H1 (cell line): Measurements from ENCODE around the gene AAMDC. TPM values are rescaled to one million over a fixed set of nuclear protein-coding genes. Genes with fewer than 3 reads are reported as not detected.

Experiments used
- CTCF ChIA-PET: fragments of 300-600 bp; sonication (Branson Sonifier 250); formaldehyde crosslinking; loops from one replicate; lab custom pipeline; 2021; ENCODE audit not compliant: partially characterized antibody; lab: Charles Lee
- POLR2A ChIA-PET: fragments of 300-600 bp; sonication (Branson Sonifier 250); formaldehyde crosslinking; loops from one replicate; lab custom pipeline; 2021; ENCODE audit warnings: inconsistent platforms; ENCODE audit not compliant: partially characterized antibody; lab: Charles Lee
- DNase-seq, 2 experiments: peaks; one replicate each; pipeline versions ENCODE4 v3.0.0 to v3.0.0-alpha.2; 2010 to 2022; ENCODE audit warnings: low spot score in 2 of 2, low read depth in 1 of 2, mixed read lengths in 1 of 2
- FAIRE-seq: peaks from 2 replicates; lab custom pipeline; 2011; peaks lifted over from hg19 to GRCh38; lab: Jason Lieb, UNC
- H2AFZ ChIP-seq: 2 replicates; pipeline ENCODE4 v1.8.1; 2012; ENCODE audit warnings: low read length, inconsistent platforms
- H2AK5ac ChIP-seq: 2 replicates; pipeline ENCODE4 v1.6.1; 2013; ENCODE audit warnings: low read depth, low read length
- H2BK120ac ChIP-seq: replicated peaks from 2 replicates; pipeline ENCODE3; 2013; ENCODE audit warnings: low read depth, low read length, inconsistent platforms
- H2BK12ac ChIP-seq: 2 replicates; pipeline ENCODE4 v1.6.1; 2013; ENCODE audit warnings: low read depth, low read length
- H2BK15ac ChIP-seq: 2 replicates; pipeline ENCODE4 v1.6.1; 2013; ENCODE audit warnings: low read length
- H2BK20ac ChIP-seq: 2 replicates; pipeline ENCODE4 v1.6.1; 2013; ENCODE audit warnings: low read length
- H2BK5ac ChIP-seq: 2 replicates; pipeline ENCODE4 v1.6.1; 2013; ENCODE audit warnings: low read depth, low read length
- H3K14ac ChIP-seq: 2 replicates; pipeline ENCODE4 v1.6.1; 2013; ENCODE audit warnings: inconsistent platforms; ENCODE audit not compliant: insufficient read length
- H3K18ac ChIP-seq: 2 replicates; pipeline ENCODE4 v1.6.1; 2013; ENCODE audit warnings: low read length; ENCODE audit errors: extremely low read depth
- H3K23ac ChIP-seq: 2 replicates; pipeline ENCODE4 v1.6.1; 2013; ENCODE audit warnings: inconsistent platforms; ENCODE audit not compliant: insufficient read length
- H3K23me2 ChIP-seq: 2 replicates; pipeline ENCODE4 v1.6.1; 2013; ENCODE audit warnings: low read depth, low read length
- H3K27ac ChIP-seq: 2 replicates; pipeline ENCODE4 v1.6.1; 2011; ENCODE audit warnings: low read depth, low read length, inconsistent platforms
- H3K27me3 ChIP-seq, 4 experiments: replicated peaks in 1 of 4; 1 replicate in 1 of 4; 2 replicates in 3 of 4; pipeline versions ENCODE4 v1.6.1 to v1.8.1; 2011 to 2013; ENCODE audit warnings: low read length in 3 of 4, mild to moderate bottlenecking in 3 of 4, inconsistent platforms in 2 of 4, mixed read lengths in 2 of 4, moderate library complexity in 1 of 4; ENCODE audit not compliant: control insufficient read depth in 3 of 4, insufficient read depth in 3 of 4; ENCODE audit errors: extremely low read depth in 1 of 4
- H3K36me3 ChIP-seq, 4 experiments: 2 replicates each; pipeline versions ENCODE4 v1.6.1 to v1.8.1; 2011 to 2013; ENCODE audit warnings: mild to moderate bottlenecking in 4 of 4, low read length in 3 of 4, moderate library complexity in 2 of 4, control low read depth in 1 of 4, inconsistent platforms in 1 of 4; ENCODE audit not compliant: insufficient read depth in 4 of 4, control insufficient read depth in 2 of 4
- H3K4ac ChIP-seq: replicated peaks from 2 replicates; pipeline ENCODE3; 2013; ENCODE audit warnings: low read length, low read depth, mixed read lengths, inconsistent platforms; ENCODE audit not compliant: insufficient read length
- H3K4me1 ChIP-seq, 4 experiments: replicated peaks in 1 of 4; 1 replicate in 1 of 4; 2 replicates in 3 of 4; pipeline versions ENCODE4 v1.6.1 to v1.8.1; 2011 to 2013; ENCODE audit warnings: low read length in 3 of 4, inconsistent platforms in 2 of 4, mixed read lengths in 1 of 4; ENCODE audit not compliant: insufficient read depth in 4 of 4, control insufficient read depth in 3 of 4
- H3K4me2 ChIP-seq, 2 experiments: 2 replicates each; pipeline versions ENCODE4 v1.6.1 to v1.8.1; 2011 to 2013; ENCODE audit warnings: low read depth in 2 of 2, low read length in 2 of 2, control low read depth in 1 of 2, inconsistent platforms in 1 of 2, mild to moderate bottlenecking in 1 of 2; ENCODE audit not compliant: insufficient read depth in 1 of 2
- H3K4me3 ChIP-seq, 4 experiments: fragments of 200-600, 300-600 bp in 1 of 4; sonication (generic), shearing (Covaris generic), sonication (Bioruptor Twin) in 1 of 4; 2 replicates each; pipeline versions ENCODE4 v1.5.1 to v1.8.1; 2011 to 2016; ENCODE audit warnings: low read length in 4 of 4, low read depth in 3 of 4, control low read depth in 2 of 4, inconsistent platforms in 2 of 4, mild to moderate bottlenecking in 2 of 4, mixed read lengths in 1 of 4, moderate library complexity in 1 of 4; ENCODE audit not compliant: insufficient read depth in 2 of 4; ENCODE audit errors: extremely low read depth in 1 of 4
- H3K56ac ChIP-seq: replicated peaks from 2 replicates; pipeline ENCODE3; 2013; ENCODE audit warnings: low read depth, mild to moderate bottlenecking, mixed read lengths, low read length, inconsistent platforms; ENCODE audit not compliant: insufficient read length
- H3K79me1 ChIP-seq: 2 replicates; pipeline ENCODE4 v1.6.1; 2013; ENCODE audit warnings: low read depth, low read length, control low read depth
- H3K79me2 ChIP-seq, 2 experiments: 2 replicates each; pipeline versions ENCODE4 v1.6.1 to v1.8.1; 2012 to 2013; ENCODE audit warnings: low read length in 2 of 2, mild to moderate bottlenecking in 2 of 2, inconsistent platforms in 1 of 2; ENCODE audit not compliant: insufficient read depth in 2 of 2, control insufficient read depth in 1 of 2
- H3K9ac ChIP-seq, 4 experiments: replicated peaks in 1 of 4; 1 replicate in 1 of 4; 2 replicates in 3 of 4; pipeline versions ENCODE4 v1.6.1 to v1.8.1; 2011 to 2013; ENCODE audit warnings: low read depth in 3 of 4, low read length in 3 of 4, control low read depth in 2 of 4, mild to moderate bottlenecking in 2 of 4, moderate library complexity in 2 of 4, inconsistent platforms in 1 of 4; ENCODE audit errors: extremely low read depth in 1 of 4
- H3K9me3 ChIP-seq, 2 experiments: 2 replicates each; pipeline versions ENCODE4 v1.6.1 to v1.8.1; 2012 to 2013; ENCODE audit warnings: mild to moderate bottlenecking in 2 of 2, moderate library complexity in 2 of 2, control low read depth in 1 of 2, inconsistent platforms in 1 of 2, low read depth in 1 of 2, low read length in 1 of 2, mixed read lengths in 1 of 2; ENCODE audit not compliant: insufficient read depth in 2 of 2
- H4K20me1 ChIP-seq, 2 experiments: replicated peaks in 1 of 2; 2 replicates each; pipeline versions ENCODE3 to v1.8.1; 2011 to 2013; ENCODE audit warnings: inconsistent platforms in 2 of 2, low read length in 2 of 2, mild to moderate bottlenecking in 1 of 2; ENCODE audit not compliant: insufficient read depth in 2 of 2, control insufficient read depth in 1 of 2
- H4K5ac ChIP-seq: 2 replicates; pipeline ENCODE4 v1.6.1; 2013; ENCODE audit warnings: low read length, low read depth, mixed read lengths, inconsistent platforms; ENCODE audit not compliant: insufficient read length
- H4K8ac ChIP-seq: 2 replicates; pipeline ENCODE4 v1.8.0; 2013; ENCODE audit warnings: mild to moderate bottlenecking, moderate library complexity, low read length, inconsistent platforms; ENCODE audit not compliant: insufficient read depth; ENCODE audit errors: extremely low read depth
- H4K91ac ChIP-seq: replicated peaks from 2 replicates; pipeline ENCODE3; 2013; ENCODE audit warnings: low read length, mixed read lengths, inconsistent platforms; ENCODE audit not compliant: insufficient read length
- ATF3 ChIP-seq: IDR thresholded peaks from 2 replicates; pipeline ENCODE4 v1.6.1; 2011; ENCODE audit warnings: low read depth, mild to moderate bottlenecking, low read length; ENCODE audit not compliant: insufficient read depth
- CBX8 ChIP-seq: fragments of 300-800, 300-1000 bp; sonication (generic); IDR thresholded peaks from 2 replicates; pipeline ENCODE4 v1.7.1; 2016; ENCODE audit warnings: low read depth, low read length, borderline replicate concordance
- CHD1 ChIP-seq: IDR thresholded peaks from 2 replicates; pipeline ENCODE4 v1.6.1; 2012; ENCODE audit warnings: low read depth, low read length, improper control_type of control experiment
- E2F6 ChIP-seq: IDR thresholded peaks from 2 replicates; pipeline ENCODE4 v1.6.1; 2012; ENCODE audit warnings: inconsistent platforms
- JUND ChIP-seq: IDR thresholded peaks from 2 replicates; pipeline ENCODE4 v1.6.1; 2011; ENCODE audit warnings: mild to moderate bottlenecking, improper control_type of control experiment, low read length
- TEAD4 ChIP-seq: IDR thresholded peaks from 2 replicates; pipeline ENCODE4 v1.6.1; 2012; ENCODE audit warnings: low read depth, low read length, inconsistent platforms, mixed read lengths
- polyA plus RNA-seq, 7 experiments: library from polyadenylated mRNA; depleted of rRNA in 3 of 7; stranded (reverse) in 5 of 7; unstranded in 2 of 7; fragments of >200 nt in 5 of 7; fragments of 200-250 nt in 2 of 7; gene quantifications; 1 replicate in 5 of 7; 2 replicates in 1 of 7; 4 replicates in 1 of 7; pipeline versions ENCODE4 v1.2.1 to v1.2.3, GENCODE V29; 2011 to 2013; ENCODE audit warnings: missing spikeins in 2 of 7, mixed read lengths in 2 of 7
- total RNA-seq: library from RNA; stranded (reverse); fragmentation: NEBNext Ultra II Directional; extraction: Animal tissue kit (Norgen Biotek cat#: 25700); gene quantifications from 2 replicates; pipeline ENCODE4 v1.2.1, GENCODE V29; 2021

Gene AAMDC
- total and polyA plus RNA-seq, 2 of the 8 experiments (the other 6 are each of a cell fraction or from before 2014, with no cell fraction given), result 17.2 to 19.5 TPM

- H3K9ac ChIP-seq, result no peak overlapping the region
- H3K14ac ChIP-seq, result no peak overlapping the region
- H4K20me1 ChIP-seq, result peaks cover 10 to 14% of the 10 kb centered on the region in 2 experiments
- TF ChIP-seq ATF3 (no peak), CBX8 (no peak), TEAD4 (peak; percentile 99), E2F6 (no peak), CHD1 (no peak), JUND (no peak)
- no peak overlapping the region for H4K91ac ChIP-seq
- no peak overlapping the region for H2BK5ac ChIP-seq
- H3K4me3 ChIP-seq, result no peak overlapping the region
- no peaks in the 10 kb centered on the region; a peak in 1 of 8 replicates for H3K36me3 ChIP-seq
- H4K5ac ChIP-seq, result no peak overlapping the region
- H3K56ac ChIP-seq, result no peak overlapping the region
- H3K27ac ChIP-seq, result no peak overlapping the region
- ChIA-PET CTCF (interaction anchor here (2.2 to 2.4 kb wide), 2 partner anchors 10 to 220 kb away, joined by 5 to 11 read pairs; no protein-coding TSS in a partner anchor), POLR2A (interaction anchor here (0.8 kb wide), 1 partner anchor 10 kb away, joined by 3 read pairs; no protein-coding TSS in a partner anchor)
- H3K79me2 ChIP-seq, result peaks cover 3 to 96% of the 10 kb centered on the region in 2 experiments; a peak in 3 of 4 replicates
- no peak overlapping the region for H4K8ac ChIP-seq
- H2AFZ ChIP-seq, result no peak overlapping the region
- H3K79me1 ChIP-seq, result peaks cover 6% of the 10 kb centered on the region
- H2AK5ac ChIP-seq, result no peak overlapping the region
- H2BK15ac ChIP-seq, result no peak overlapping the region
- no peak overlapping the region for H3K4ac ChIP-seq
- no peak overlapping the region for H2BK20ac ChIP-seq
- no peaks in the 10 kb centered on the region for H3K27me3 ChIP-seq
- FAIRE-seq, result no peak
- no peaks in the 10 kb centered on the region for H3K23me2 ChIP-seq
- H3K4me2 ChIP-seq, result no peak overlapping the region
- H2BK120ac ChIP-seq, result no peak overlapping the region
- no peak overlapping the region for H3K23ac ChIP-seq
- no peaks in the 10 kb centered on the region for H3K9me3 ChIP-seq
- no peak overlapping the region for H3K18ac ChIP-seq
- no peaks in the 10 kb centered on the region; a peak in 1 of 7 replicates for H3K4me1 ChIP-seq
- H2BK12ac ChIP-seq, result no peak overlapping the region
- DNase-seq, result no peak
Measured at GRCh38 chr11:77779935-77780334, 41.0 kb upstream of the AAMDC start.
